Ishikawa (cell line): ENCODE measurements around the gene CYP11A1.

Source experiments
- MAX ChIP-seq: IDR thresholded peaks from 2 replicates; pipeline ENCODE4 v1.6.1; 2012
- YY1 ChIP-seq: IDR thresholded peaks from 2 replicates; pipeline ENCODE4 v1.6.1; 2012; ENCODE audit warnings: low read depth

GRCh38 chr15:74375303-74375693, 7.9 kb upstream of the CYP11A1 start:
- TF ChIP-seq YY1 (no peak), MAX (peak; percentile 37; the same call in 1 of the 2 replicates)
